Smooth muscle cell (in vitro differentiated cells): ENCODE measurements around the gene TAS2R30. TPM values are rescaled to one million over a fixed set of nuclear protein-coding genes. Genes with fewer than 3 reads are reported as not detected.
"Not testable (repeated sequence)": the region's sequence is repeated elsewhere in the genome, so short reads cannot be mapped to it uniquely, and the experiment has no call there.

Source experiments
- DNase-seq: peaks from one replicate; lab custom pipeline; 2025; ENCODE audit not compliant: unreplicated experiment; lab: John Stamatoyannopoulos, UW
- H2AFZ ChIP-seq: fragments of 200-600 bp; sonication (generic); 2 replicates; pipeline ENCODE4 v1.6.0; 2016; ENCODE audit warnings: antibody characterized with exemption, low read depth, mild to moderate bottlenecking
- H3F3A ChIP-seq: fragments of 200-600 bp; sonication (generic); 2 replicates; pipeline ENCODE4 v1.6.0; 2017; ENCODE audit warnings: antibody characterized with exemption, low read depth
- H3K27ac ChIP-seq: fragments of 200-600 bp; sonication (generic); 2 replicates; pipeline ENCODE4 v1.5.1; 2016; ENCODE audit warnings: low read depth, mild to moderate bottlenecking
- H3K27me3 ChIP-seq: fragments of 200-600 bp; sonication (generic); 2 replicates; pipeline ENCODE4 v1.6.1; 2016; ENCODE audit warnings: low read depth, mild to moderate bottlenecking
- H3K36me3 ChIP-seq: fragments of 200-600 bp; sonication (generic); 2 replicates; pipeline ENCODE4 v1.5.1; 2016; ENCODE audit warnings: low read depth
- H3K4me1 ChIP-seq: fragments of 200-600 bp; sonication (generic); 2 replicates; pipeline ENCODE4 v1.5.1; 2016; ENCODE audit warnings: low read depth
- H3K4me2 ChIP-seq: fragments of 200-600 bp; sonication (generic); 2 replicates; pipeline ENCODE4 v1.6.0; 2016; ENCODE audit warnings: mild to moderate bottlenecking
- H3K4me3 ChIP-seq: fragments of 200-600 bp; sonication (generic); 2 replicates; pipeline ENCODE4 v1.5.1; 2016; ENCODE audit warnings: mild to moderate bottlenecking
- H3K79me2 ChIP-seq: fragments of 200-600 bp; sonication (generic); 2 replicates; pipeline ENCODE4 v1.6.0; 2016; ENCODE audit warnings: low read depth, mild to moderate bottlenecking
- H3K9ac ChIP-seq: fragments of 200-600 bp; sonication (generic); 2 replicates; pipeline ENCODE4 v1.6.0; 2016; ENCODE audit warnings: low read depth
- H3K9me3 ChIP-seq: fragments of 200-600 bp; sonication (generic); replicated peaks from 2 replicates; pipeline ENCODE4 v1.5.1; 2016; ENCODE audit warnings: low read depth
- H4K20me1 ChIP-seq: fragments of 200-600 bp; sonication (generic); 2 replicates; pipeline ENCODE4 v1.6.0; 2016; ENCODE audit warnings: low read depth
- WGBS: methylation state at CpG from one replicate; pipeline ENCODE4 v1.1.7; 2016; ENCODE audit warnings: low lambda C conversion rate; 5-methylcytosine and 5-hydroxymethylcytosine counted together
- polyA plus RNA-seq: library from polyadenylated mRNA; unstranded; fragments of >200 nt; fragmentation: Nextera tagmentation; extraction: Ambion mirVana; gene quantifications from 2 replicates; pipeline ENCODE4 v1.2.1, GENCODE V29; 2016
- total RNA-seq: library from RNA; depleted of rRNA; stranded (reverse); fragments of >200 nt; gene quantifications from 2 replicates; pipeline ENCODE4 v1.2.3, GENCODE V29; 2014
- TF ChIP-seq, protein P1 (sequence below): fragments of 200-600 bp; sonication (generic); IDR thresholded peaks from 2 replicates; pipeline ENCODE4 v1.5.1; 2017; ENCODE audit warnings: borderline replicate concordance, mild to moderate bottlenecking, antibody characterized with exemption; ENCODE audit not compliant: insufficient read depth, poor library complexity, severe bottlenecking

Gene TAS2R30
- total and polyA plus RNA-seq, 2 experiments from 2014 or later, result 2.2 TPM; not detected in 1

DNA sequence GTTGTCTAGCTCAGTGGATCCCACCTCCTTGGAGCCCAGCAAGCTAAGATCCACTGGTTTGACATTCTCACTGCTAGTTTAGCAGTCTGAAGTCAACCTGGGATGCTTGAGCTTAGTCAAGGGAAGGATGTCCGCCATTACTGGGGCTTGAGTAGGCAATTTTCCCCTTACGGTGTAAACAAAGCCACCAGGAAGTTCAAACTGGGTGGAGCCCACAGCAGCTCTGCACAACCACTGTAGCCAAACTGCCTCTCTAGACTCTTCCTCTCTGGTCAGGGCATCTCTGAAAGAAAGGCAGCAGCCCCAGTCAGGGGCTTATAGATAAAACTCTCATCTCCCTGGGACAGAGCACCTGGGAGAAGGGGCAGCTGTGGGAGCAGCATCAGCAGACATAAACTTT lies 25.6 kb downstream of the TAS2R30 start:
- TF ChIP-seq, protein P1, sequence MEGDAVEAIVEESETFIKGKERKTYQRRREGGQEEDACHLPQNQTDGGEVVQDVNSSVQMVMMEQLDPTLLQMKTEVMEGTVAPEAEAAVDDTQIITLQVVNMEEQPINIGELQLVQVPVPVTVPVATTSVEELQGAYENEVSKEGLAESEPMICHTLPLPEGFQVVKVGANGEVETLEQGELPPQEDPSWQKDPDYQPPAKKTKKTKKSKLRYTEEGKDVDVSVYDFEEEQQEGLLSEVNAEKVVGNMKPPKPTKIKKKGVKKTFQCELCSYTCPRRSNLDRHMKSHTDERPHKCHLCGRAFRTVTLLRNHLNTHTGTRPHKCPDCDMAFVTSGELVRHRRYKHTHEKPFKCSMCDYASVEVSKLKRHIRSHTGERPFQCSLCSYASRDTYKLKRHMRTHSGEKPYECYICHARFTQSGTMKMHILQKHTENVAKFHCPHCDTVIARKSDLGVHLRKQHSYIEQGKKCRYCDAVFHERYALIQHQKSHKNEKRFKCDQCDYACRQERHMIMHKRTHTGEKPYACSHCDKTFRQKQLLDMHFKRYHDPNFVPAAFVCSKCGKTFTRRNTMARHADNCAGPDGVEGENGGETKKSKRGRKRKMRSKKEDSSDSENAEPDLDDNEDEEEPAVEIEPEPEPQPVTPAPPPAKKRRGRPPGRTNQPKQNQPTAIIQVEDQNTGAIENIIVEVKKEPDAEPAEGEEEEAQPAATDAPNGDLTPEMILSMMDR, result no peak
- DNase-seq, result no peak
- Histone ChIP-seq H3K4me2 (no peak overlapping the region), H3K9me3 (no peaks in the 10 kb centered on the region), H3K4me3 (no peak overlapping the region), H4K20me1 (peaks cover 4% of the 10 kb centered on the region), H3K27me3 (no peaks in the 10 kb centered on the region), H2AFZ (no peak overlapping the region), H3F3A (no peaks in the 10 kb centered on the region), H3K27ac (no peak overlapping the region), H3K9ac (no peak overlapping the region), H3K79me2 (peaks cover 78% of the 10 kb centered on the region), H3K4me1 (no peaks in the 10 kb centered on the region), H3K36me3 (no peaks in the 10 kb centered on the region)
- 100% methylated on average over 2 of the region's 2 CpGs for WGBS

DNA sequence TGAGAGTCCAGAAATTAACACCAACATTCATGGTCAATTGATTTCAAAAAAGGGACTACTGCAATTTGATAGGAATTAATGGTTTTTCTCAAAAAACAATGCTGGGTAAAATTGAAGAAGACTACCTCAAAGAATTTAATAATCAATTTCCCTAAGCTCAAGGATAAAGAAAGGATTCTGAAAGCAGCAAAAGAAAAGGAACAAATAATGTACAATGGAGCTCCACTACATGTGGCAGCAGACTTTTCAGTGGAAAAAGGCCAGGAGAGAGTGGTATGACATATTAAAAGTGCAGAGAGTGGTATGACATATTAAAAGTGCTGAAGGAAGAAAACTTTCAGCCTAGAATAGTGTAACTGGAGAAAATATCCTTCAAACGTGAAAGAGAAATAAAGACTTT lies 26.7 kb downstream of the TAS2R30 start:
- Histone ChIP-seq H3K4me3 (no peak overlapping the region), H3K79me2 (peaks cover 76% of the 10 kb centered on the region), H4K20me1 (peaks cover 4% of the 10 kb centered on the region), H3K4me2 (no peak overlapping the region), H3F3A (no peaks in the 10 kb centered on the region), H2AFZ (no peak overlapping the region), H3K36me3 (no peaks in the 10 kb centered on the region), H3K9me3 (no peaks in the 10 kb centered on the region), H3K27me3 (no peaks in the 10 kb centered on the region), H3K4me1 (no peaks in the 10 kb centered on the region), H3K27ac (no peak overlapping the region), H3K9ac (no peak overlapping the region)
- 79% methylated on average over 1 of the region's 1 CpG for WGBS
- TF ChIP-seq, protein P1, result no peak
- DNase-seq, result no peak

GRCh38 chr12:11106288-11106687 lies 28.2 kb downstream of the TAS2R30 start:
- Histone ChIP-seq H3K9me3 (no peaks in the 10 kb centered on the region), H3K9ac (no peak overlapping the region), H3K4me3 (no peak overlapping the region), H4K20me1 (peaks cover 4% of the 10 kb centered on the region), H3K27ac (no peak overlapping the region), H3K4me2 (no peak overlapping the region), H3K4me1 (no peaks in the 10 kb centered on the region), H3K79me2 (peaks cover 66% of the 10 kb centered on the region), H2AFZ (no peak overlapping the region), H3F3A (no peaks in the 10 kb centered on the region), H3K36me3 (no peaks in the 10 kb centered on the region), H3K27me3 (no peaks in the 10 kb centered on the region)
- TF ChIP-seq, protein P1, result no peak
- 100% methylated on average over 2 of the region's 2 CpGs for WGBS
- DNase-seq, result no peak

DNA sequence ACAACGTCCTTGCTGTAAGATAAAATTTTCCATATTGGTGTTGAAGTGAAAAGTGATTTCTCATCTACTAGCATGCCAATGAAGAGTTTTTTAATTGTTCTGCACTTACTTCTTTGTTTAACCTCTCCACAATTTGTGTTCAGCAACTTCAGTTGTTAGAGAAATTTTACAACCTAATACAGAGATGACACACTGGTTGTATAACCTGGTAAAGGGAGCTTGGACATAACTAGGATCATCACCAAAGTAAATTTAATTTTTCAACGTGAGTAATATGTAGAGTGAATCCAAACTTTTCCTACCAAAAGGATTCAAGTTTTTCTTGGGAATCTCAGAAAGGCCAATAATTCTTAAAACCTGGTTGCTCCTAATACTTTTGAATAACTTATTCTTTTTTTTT lies 28.9 kb downstream of the TAS2R30 start:
- Histone ChIP-seq H3K27me3 (no peaks in the 10 kb centered on the region), H3K36me3 (no peaks in the 10 kb centered on the region), H3K27ac (no peak overlapping the region), H3F3A (no peaks in the 10 kb centered on the region), H4K20me1 (peaks cover 4% of the 10 kb centered on the region), H3K79me2 (peaks cover 66% of the 10 kb centered on the region), H3K9ac (no peak overlapping the region), H3K4me3 (no peak overlapping the region), H2AFZ (no peak overlapping the region), H3K4me1 (no peaks in the 10 kb centered on the region), H3K4me2 (no peak overlapping the region), H3K9me3 (no peaks in the 10 kb centered on the region)
- TF ChIP-seq, protein P1, result no peak
- WGBS, result 62% methylated on average over 2 of the region's 2 CpGs
- DNase-seq, result no peak

DNA sequence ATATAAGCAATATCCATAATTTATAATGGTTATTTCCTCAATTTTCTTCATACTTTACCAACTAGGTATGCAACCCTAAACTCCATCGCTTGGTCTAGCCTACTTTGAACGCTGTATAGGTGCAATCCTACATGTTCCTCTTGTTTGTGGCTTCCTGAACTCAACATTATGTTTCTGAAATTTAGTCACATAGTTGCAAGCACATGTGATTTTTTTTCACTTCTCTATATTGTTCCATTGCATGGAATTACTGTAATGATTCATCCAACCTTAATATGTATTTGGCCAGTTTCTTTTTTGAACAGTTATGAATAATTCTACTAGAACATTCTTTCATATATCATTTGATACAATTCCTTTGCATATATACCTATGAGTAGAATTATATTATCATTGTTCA lies 39.5 kb downstream of the TAS2R30 start:
- not testable (repeated sequence) for H3K4me2 ChIP-seq, H3K36me3 ChIP-seq, H3K27me3 ChIP-seq, H2AFZ ChIP-seq, H3K4me1 ChIP-seq, H3K4me3 ChIP-seq, H3K9ac ChIP-seq, H3F3A ChIP-seq, H4K20me1 ChIP-seq, H3K27ac ChIP-seq, H3K9me3 ChIP-seq, DNase-seq
- no CpG with 5 or more reads among the region's 2 CpGs for WGBS
- H3K79me2 ChIP-seq, result peaks cover 13% of the 10 kb centered on the region
